Esophagus (tissue), 2 donors: Measurements from ENCODE around the gene CXCL9. TPM values are rescaled to one million over a fixed set of nuclear protein-coding genes. Genes with fewer than 3 reads are reported as not detected.
"Not testable (repeated sequence)": the region's sequence is repeated elsewhere in the genome, so short reads cannot be mapped to it uniquely, and the experiment has no call there.

Experiments used
- H3K27ac ChIP-seq, 2 donors: one replicate each; pipeline ENCODE4 v1.5.1; 2013; ENCODE audit warnings: low read depth in 2 of 2, mild to moderate bottlenecking in 2 of 2, inconsistent platforms in 1 of 2, low read length in 1 of 2, moderate library complexity in 1 of 2
- H3K27me3 ChIP-seq, 2 donors: one replicate each; pipeline ENCODE4 v1.6.1; 2013; ENCODE audit warnings: low read length in 2 of 2, control low read depth in 1 of 2, mild to moderate bottlenecking in 1 of 2; ENCODE audit not compliant: insufficient read depth in 2 of 2, control insufficient read depth in 1 of 2
- H3K36me3 ChIP-seq, 2 donors: one replicate each; pipeline ENCODE4 v1.6.1; 2013; ENCODE audit warnings: low read length in 1 of 2; ENCODE audit not compliant: control insufficient read depth in 2 of 2, insufficient read depth in 2 of 2
- H3K4me1 ChIP-seq, 2 donors: one replicate each; pipeline ENCODE4 v1.6.1; 2013; ENCODE audit warnings: low read length in 1 of 2; ENCODE audit not compliant: control insufficient read depth in 2 of 2, insufficient read depth in 2 of 2
- H3K4me3 ChIP-seq, 2 donors: one replicate each; pipeline ENCODE4 v1.5.1; 2013; ENCODE audit warnings: low read length in 2 of 2, mild to moderate bottlenecking in 2 of 2, low read depth in 1 of 2, moderate library complexity in 1 of 2
- H3K9me3 ChIP-seq, 2 donors: one replicate each; pipeline ENCODE4 v1.6.1; 2013; ENCODE audit warnings: mild to moderate bottlenecking in 2 of 2, low read depth in 1 of 2, low read length in 1 of 2, moderate library complexity in 1 of 2; ENCODE audit not compliant: control insufficient read depth in 2 of 2, insufficient read depth in 1 of 2
- WGBS, 2 donors: extraction: QIAGEN DNeasy Blood & Tissue Kit; methylation state at CpG; one replicate each; pipeline ENCODE4 v1.1.7; 2013; 5-methylcytosine and 5-hydroxymethylcytosine counted together
- polyA plus RNA-seq, 2 donors: library from polyadenylated mRNA; stranded (reverse); fragments of 200-250 nt; gene quantifications; one replicate each; pipeline ENCODE4 v1.2.3, GENCODE V29; 2013
- donor health status: healthy with polysubstance abuse.
- donor health status: Bipolar disorder and iron deficiency.

The CXCL9 gene
- under 1 TPM; 0.22 to 0.29 TPM for polyA plus RNA-seq

DNA sequence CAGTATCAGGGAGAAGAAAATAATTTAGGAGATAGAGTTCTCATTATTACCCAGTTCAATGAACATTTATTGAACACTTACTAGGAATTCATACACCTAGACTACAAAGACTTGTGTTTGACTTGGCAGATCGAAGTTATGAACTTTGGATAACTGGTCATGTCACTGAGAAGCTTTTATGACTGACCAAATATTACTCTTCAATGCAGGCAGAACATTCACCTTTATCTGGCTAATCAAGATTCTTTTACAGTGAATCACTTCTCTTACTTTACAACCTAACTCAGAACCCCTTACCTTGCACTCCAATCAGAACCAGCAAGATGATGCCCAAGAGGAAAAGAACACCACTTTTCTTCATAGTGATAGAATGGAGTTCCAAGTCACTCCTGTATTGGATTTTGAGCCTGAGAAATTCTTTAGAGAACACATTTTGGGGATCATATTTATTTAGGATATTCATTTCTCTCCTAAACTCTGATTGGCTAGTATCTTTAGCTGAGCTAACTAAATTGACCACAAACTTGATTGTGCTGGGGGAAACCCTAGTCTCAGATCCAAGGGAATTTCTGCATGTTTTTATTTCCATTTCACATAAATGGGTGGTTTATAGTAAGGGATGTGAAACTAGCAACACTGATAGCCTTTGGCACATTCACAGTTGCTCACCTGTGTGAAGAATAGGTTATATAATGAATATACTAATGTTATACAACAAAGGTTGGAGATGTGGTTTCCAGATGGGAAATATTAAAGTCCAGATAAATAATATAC, at the start of gene CXCL9:
Gene CXCL9, minus strand, starts transcription at position 421 of the 774 bp plus-strand sequence. Its CDS starts 60 bp downstream, at position 361.
- H3K36me3 ChIP-seq, result no peaks in the 10 kb centered on the region
- H3K27me3 ChIP-seq, result no peaks in the 10 kb centered on the region
- no peaks in the 10 kb centered on the region for H3K9me3 ChIP-seq
- 37 to 50% methylated on average over 1 of the region's 1 CpG for WGBS, 2 donors
- no peak within 1 kb of the TSS for H3K4me3 ChIP-seq
- no peaks in the 10 kb centered on the region for H3K4me1 ChIP-seq
- no peak within 1 kb of the TSS for H3K27ac ChIP-seq

DNA sequence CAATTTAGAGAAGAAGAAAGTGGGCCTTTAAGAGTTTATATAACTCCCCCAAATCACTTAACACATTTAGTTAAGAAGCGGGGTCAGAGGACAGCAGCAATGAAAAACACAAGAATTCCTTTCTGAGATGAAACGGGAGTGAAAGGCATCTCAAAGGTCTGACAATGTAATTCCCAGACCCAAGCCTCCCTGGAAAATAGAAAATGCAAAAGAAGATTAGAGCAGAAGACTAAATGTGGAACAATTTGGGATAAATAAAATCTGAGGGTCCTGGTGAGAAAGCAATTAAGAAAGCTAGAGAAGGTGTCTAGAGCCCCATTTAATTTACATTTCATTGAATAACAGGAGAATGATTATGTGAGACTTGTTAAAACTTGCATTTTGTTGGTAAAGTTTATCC, 48.1 kb upstream of the CXCL9 start:
- Histone ChIP-seq H3K27me3 (no peaks in the 10 kb centered on the region), H3K4me1 (no peaks in the 10 kb centered on the region), H3K27ac (no peak overlapping the region), H3K36me3 (no peaks in the 10 kb centered on the region), H3K4me3 (no peak overlapping the region), H3K9me3 (no peaks in the 10 kb centered on the region)
- WGBS, 2 donors, result 72 to 83% methylated on average over 2 of the region's 2 CpGs

DNA sequence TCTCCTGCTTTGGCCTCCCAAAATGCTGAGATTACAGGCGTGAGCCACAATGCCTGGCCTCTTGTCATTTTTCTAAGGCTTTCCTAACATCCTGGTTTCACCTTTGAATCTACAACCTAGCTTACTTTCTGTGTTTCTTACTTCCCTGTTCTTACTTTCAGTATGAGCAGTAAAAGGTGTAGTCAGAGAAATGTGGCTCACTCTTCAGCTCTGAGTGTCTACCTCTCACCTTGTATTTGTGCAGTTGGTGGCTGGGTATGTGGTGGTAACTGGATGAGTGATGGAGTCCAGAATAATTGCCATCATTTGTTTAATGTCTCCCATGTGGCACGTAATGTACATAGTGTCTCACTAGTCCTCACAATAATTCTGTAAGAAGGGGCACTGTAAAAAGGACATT, 47.7 kb upstream of the CXCL9 start:
- Histone ChIP-seq H3K27ac (no peak overlapping the region), H3K36me3 (no peaks in the 10 kb centered on the region), H3K9me3 (no peaks in the 10 kb centered on the region), H3K4me1 (no peaks in the 10 kb centered on the region), H3K27me3 (no peaks in the 10 kb centered on the region), H3K4me3 (no peak overlapping the region)
- WGBS, 2 donors, result 68 to 73% methylated on average over 2 of the region's 2 CpGs

DNA sequence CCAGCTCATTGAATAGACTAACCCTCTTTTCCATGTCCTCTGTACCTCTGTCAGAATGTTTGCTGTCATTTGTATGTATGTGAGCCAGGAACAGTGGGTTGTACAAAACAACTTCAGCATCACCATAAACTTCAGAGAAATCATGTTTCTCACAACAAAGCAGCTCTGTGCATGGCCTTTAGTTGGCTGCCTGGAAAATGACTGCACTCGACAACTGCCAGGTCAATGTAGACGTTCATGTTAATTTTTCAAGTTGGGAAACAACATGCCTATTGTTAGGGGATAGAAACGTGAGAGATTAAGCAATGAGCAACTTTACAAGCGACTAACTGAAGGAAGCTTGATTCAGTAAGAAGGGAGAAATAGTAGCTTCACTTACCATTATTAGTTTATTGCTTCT, 46.4 kb upstream of the CXCL9 start:
- H3K27ac ChIP-seq, result no peak overlapping the region
- no peaks in the 10 kb centered on the region for H3K27me3 ChIP-seq
- no peaks in the 10 kb centered on the region for H3K9me3 ChIP-seq
- H3K36me3 ChIP-seq, result no peaks in the 10 kb centered on the region
- no peak overlapping the region for H3K4me3 ChIP-seq
- no peaks in the 10 kb centered on the region for H3K4me1 ChIP-seq
- WGBS, 2 donors, result 31 to 38% methylated on average over 4 of the region's 4 CpGs

DNA sequence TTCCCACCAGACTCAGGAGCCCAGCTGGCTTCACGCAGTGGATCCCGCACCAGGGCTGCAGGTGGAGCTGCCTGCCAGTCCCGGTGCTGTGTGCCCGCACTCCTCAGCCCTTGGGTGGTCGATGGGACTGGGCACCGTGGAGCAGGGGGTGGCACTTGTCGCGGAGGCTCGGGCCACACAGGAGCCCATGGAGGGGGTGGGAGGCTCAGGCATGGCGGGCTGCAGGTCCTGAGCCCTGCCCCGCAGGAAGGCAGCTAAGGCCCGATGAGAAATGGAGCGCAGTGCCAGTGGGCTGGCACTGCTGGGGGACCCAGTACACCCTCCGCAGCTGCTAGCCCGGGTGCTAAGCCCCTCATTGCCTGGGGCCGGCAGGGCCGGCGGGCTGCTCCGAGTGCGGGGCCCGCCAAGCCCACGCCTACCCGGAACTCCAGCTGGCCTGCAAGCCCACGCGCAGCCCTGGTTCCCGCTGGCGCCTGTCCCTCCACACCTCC, 43.3 kb upstream of the CXCL9 start:
- not testable (repeated sequence) for H3K4me1 ChIP-seq, H3K27me3 ChIP-seq, H3K36me3 ChIP-seq, H3K9me3 ChIP-seq, H3K4me3 ChIP-seq, H3K27ac ChIP-seq
- 88 to 93% methylated on average over 20 to 27 of the region's 27 CpGs for WGBS, 2 donors

DNA sequence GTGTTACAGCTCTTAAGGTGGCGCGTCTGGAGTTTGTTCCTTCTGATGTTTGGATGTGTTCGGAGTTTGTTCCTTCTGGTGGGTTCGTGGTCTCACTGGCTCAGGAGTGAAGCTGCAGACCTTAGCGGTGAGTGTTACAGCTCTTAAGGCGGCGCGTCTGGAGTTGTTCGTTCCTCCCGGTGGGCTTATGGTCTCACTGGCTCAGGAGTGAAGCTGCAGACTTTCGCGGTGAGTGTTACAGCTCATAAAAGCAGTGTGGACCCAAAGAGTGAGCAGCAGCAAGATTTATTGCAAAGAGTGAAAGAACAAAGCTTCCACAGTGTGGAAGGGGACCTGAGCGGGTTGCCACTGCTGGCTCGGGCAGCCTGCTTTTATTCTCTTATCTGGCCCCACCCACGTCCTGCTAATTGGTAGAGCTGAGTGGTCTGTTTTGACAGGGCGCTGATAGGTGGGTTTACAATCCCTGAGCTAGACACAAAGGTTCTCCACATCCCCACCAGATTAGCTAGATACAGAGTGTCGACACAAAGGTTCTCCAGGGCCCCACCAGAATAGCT, 42.6 kb upstream of the CXCL9 start:
- not testable (repeated sequence) for H3K4me1 ChIP-seq, H3K27ac ChIP-seq, H3K4me3 ChIP-seq, H3K27me3 ChIP-seq, H3K9me3 ChIP-seq, H3K36me3 ChIP-seq
- WGBS, 2 donors, result 90% methylated on average over 16 to 17 of the region's 17 CpGs

DNA sequence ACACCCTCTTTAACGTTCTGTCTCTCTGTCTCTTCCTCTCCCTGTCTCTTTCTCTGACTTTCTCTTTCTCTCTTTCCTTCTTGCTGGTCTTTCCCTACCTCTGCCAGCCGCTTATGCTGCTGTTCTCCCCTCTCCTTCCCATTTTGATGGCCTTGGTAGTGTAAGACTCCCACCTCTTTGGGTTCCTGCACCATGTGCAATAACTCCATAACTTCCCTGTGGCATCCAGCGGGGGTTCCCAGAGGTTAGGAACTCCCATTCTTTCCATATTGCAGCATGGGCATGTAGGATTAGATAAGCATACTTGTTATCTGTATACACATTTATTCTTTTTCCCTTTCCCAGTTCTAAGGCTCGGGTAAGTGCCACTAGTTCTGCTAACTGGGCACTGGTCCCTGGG, 37.4 kb upstream of the CXCL9 start:
- H3K4me3 ChIP-seq, H3K9me3 ChIP-seq, H3K27me3 ChIP-seq, H3K4me1 ChIP-seq, H3K27ac ChIP-seq, H3K36me3 ChIP-seq: not testable (repeated sequence)
- WGBS, 2 donors, result 82 to 83% methylated on average over 4 of the region's 4 CpGs

DNA sequence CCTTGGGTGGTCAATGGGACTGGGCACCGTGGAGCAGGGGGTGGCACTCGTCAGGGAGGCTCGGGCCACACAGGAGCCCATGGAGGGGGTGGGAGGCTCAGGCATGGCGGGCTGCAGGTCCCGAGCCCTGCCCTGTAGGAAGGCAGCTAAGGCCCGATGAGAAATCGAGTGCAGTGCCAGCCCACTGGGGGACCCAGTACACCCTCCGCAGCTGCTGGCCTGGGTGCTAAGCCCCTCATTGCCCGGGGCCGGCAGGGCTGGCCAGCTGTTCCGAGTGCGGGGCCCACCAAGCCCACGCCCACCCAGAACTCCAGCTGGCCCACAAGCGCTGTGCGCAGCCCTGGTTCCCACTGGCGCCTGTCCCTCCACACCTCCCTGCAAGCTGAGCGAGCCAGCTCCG, 36.0 kb upstream of the CXCL9 start:
- H3K27ac ChIP-seq, H3K4me3 ChIP-seq, H3K36me3 ChIP-seq, H3K9me3 ChIP-seq, H3K4me1 ChIP-seq, H3K27me3 ChIP-seq: not testable (repeated sequence)
- WGBS, 2 donors, result 94 to 97% methylated on average over 9 to 18 of the region's 18 CpGs

DNA sequence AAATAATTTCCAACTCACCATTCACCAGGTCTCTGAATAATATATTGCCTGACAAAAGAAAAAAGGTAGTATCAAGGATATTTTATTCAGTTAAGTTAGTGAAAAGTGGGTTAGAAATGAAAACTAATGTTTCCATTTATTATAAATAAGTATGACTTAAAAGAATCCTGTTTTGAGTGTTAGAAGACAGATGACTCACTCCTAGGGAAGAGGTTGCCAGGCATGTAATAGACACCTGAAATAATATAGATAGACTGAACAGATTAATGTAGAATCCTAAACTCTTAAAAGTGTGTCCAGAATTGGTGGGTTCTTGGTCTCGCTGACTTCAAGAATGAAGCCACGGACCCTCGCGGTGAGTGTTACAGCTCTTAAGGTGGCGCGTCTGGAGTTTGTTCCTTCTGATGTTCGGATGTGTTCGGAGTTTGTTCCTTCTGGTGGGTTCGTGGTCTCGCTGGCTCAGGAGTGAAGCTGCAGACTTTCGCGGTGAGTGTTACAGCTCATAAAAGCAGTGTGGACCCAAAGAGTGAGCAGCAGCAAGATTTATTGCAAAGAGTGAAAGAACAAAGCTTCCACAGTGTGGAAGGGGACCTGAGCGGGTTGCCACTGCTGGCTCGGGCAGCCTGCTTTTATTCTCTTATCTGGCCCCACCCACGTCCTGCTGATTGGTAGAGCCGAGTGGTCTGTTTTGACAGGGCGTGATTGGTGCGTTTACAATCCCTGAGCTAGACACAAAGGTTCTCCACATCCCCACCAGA, 35.1 kb upstream of the CXCL9 start:
- H3K27ac ChIP-seq, H3K9me3 ChIP-seq, H3K4me1 ChIP-seq, H3K36me3 ChIP-seq, H3K27me3 ChIP-seq, H3K4me3 ChIP-seq: not testable (repeated sequence)
- WGBS, 2 donors, result 77 to 78% methylated on average over 14 to 17 of the region's 18 CpGs
